Measurements from ENCODE around the gene C5AR1. TPM values are rescaled to one million over a fixed set of nuclear protein-coding genes. Genes with fewer than 3 reads are reported as not detected.

The C5AR1 gene
- total and polyA plus RNA-seq, 9 of the 15 experiments (the other 6 are each of a cell fraction or from before 2014, with no cell fraction given), result 0.06 to 1.6 (median 0.28) TPM; not detected in 3

- 0 out of 2 replicates have a peak, but pooled peaks have one; percentile 12 for TF ChIP-seq ZBTB40 (IDR thresholded peaks at IDR 0.05)
- no peak for TF ChIP-seq ZBTB40 (CRISPR knock-in tag; IDR thresholded peaks at IDR 0.05)
- TF ChIP-seq NR2C2 (CRISPR knock-in tag; IDR thresholded peaks at IDR 0.05), result no peak
- peak; percentile 86 for TF ChIP-seq NR2C2 (tag; IDR thresholded peaks at IDR 0.05)
- peak; percentile 18; the same call in 1 of the 2 replicates for TF ChIP-seq CC2D1A (IDR thresholded peaks at IDR 0.05)
- peak; percentile 94 for TF ChIP-seq DACH1 (IDR thresholded peaks at IDR 0.05; ENCODE audit: partially characterized antibody)
- no peak; a peak in 1 of 4 replicates for TF ChIP-seq RCOR1 (IDR thresholded peaks at IDR 0.05; ENCODE audit: borderline replicate concordance in 1 of 2, low read depth in 2 of 2, low read length in 2 of 2)
- TF ChIP-seq MEF2D (tag; conservative IDR thresholded peaks at IDR 0.05; ENCODE audit: low read depth), result no peak
- TF ChIP-seq SAP30 (IDR thresholded peaks at IDR 0.05; ENCODE audit: borderline replicate concordance, insufficient read depth, low read depth, low read length, poor library complexity, severe bottlenecking), result no peak
- peak in 1 of 2 experiments; percentile 82; a peak in 2 of 3 replicates for TF ChIP-seq CBX3 (IDR thresholded peaks at IDR 0.05; ENCODE audit: borderline replicate concordance in 1 of 2, low read length in 2 of 2)
- TF ChIP-seq, protein P1, sequence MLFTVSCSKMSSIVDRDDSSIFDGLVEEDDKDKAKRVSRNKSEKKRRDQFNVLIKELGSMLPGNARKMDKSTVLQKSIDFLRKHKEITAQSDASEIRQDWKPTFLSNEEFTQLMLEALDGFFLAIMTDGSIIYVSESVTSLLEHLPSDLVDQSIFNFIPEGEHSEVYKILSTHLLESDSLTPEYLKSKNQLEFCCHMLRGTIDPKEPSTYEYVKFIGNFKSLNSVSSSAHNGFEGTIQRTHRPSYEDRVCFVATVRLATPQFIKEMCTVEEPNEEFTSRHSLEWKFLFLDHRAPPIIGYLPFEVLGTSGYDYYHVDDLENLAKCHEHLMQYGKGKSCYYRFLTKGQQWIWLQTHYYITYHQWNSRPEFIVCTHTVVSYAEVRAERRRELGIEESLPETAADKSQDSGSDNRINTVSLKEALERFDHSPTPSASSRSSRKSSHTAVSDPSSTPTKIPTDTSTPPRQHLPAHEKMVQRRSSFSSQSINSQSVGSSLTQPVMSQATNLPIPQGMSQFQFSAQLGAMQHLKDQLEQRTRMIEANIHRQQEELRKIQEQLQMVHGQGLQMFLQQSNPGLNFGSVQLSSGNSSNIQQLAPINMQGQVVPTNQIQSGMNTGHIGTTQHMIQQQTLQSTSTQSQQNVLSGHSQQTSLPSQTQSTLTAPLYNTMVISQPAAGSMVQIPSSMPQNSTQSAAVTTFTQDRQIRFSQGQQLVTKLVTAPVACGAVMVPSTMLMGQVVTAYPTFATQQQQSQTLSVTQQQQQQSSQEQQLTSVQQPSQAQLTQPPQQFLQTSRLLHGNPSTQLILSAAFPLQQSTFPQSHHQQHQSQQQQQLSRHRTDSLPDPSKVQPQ (CRISPR knock-in tag; IDR thresholded peaks at IDR 0.05; ENCODE audit: borderline replicate concordance), result no peak
- TF ChIP-seq XRCC5 (IDR thresholded peaks at IDR 0.05; ENCODE audit: low read depth, low read length), result no peak
- TF ChIP-seq ZNF707 (CRISPR knock-in tag; conservative IDR thresholded peaks at IDR 0.05), result no peak
- no peak for TF ChIP-seq ZNF696 (CRISPR knock-in tag; conservative IDR thresholded peaks at IDR 0.05)
- TF ChIP-seq BRCA1 (IDR thresholded peaks at IDR 0.05), result no peak
- no peak for TF ChIP-seq BRCA1 (CRISPR knock-in tag; IDR thresholded peaks at IDR 0.05)
- 0 out of 2 replicates have a peak, but pooled peaks have one; percentile 10 for TF ChIP-seq JUNB (CRISPR knock-in tag; conservative IDR thresholded peaks at IDR 0.05)
Measured at GRCh38 chr19:47315125-47315821, 5.6 kb downstream of the C5AR1 start (continued).

Data from K562 (cell line).